GM21737 (cell line): ENCODE results near the gene SMAD3.

Source experiments
- ATAC-seq: cut with Tn5 transposase; IDR thresholded peaks from one replicate; pipeline ENCODE4 v1.9.1; 2021; ENCODE audit warnings: mild to moderate bottlenecking, moderate library complexity; ENCODE audit not compliant: unreplicated experiment

The SMAD3 gene

DNA sequence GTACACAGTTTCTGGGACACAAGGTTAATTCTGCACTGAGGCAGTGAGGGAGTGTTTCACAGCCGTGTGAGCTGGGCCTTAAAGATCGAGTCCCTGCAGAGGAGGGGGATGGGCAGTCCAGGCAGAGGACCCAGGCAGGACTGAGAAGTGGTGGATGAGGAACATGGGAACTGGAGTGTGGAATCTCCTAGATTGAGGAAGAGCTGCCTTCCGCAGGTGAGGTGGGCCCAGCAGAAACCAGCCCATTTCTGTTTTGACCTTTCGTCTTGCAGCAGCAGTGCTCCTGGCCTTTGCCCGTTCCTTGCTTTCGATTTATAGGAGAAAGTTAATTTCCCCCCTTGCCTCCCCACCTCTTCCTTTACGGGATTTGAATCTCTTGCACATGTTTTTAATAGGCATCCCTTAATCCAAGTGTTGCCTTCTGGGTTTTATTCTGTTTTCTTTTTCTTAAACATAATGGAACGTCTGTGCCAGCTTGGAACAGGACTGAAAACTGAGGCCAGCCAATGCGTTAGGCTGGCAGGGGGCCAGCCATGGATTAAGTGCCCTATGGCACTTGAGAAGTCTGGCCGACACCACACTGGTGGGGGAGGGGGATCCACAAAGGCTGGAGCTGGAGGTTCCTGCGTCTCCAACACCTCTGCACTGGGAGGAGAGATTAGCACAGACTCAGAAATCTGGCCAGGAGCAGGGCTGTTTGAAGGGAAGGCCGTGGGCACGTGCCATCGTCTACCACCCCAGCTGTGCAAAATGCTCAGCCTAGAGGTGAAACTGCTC lies 111.0 kb downstream of the SMAD3 start:
- ATAC-seq, result no peak

GRCh38 chr15:67177752-67178151 lies 112.3 kb downstream of the SMAD3 start:
- no peak for ATAC-seq

- no peak for ATAC-seq
These were observed 113.3 kb downstream of the SMAD3 start for GRCh38 chr15:67178569-67179210.

DNA sequence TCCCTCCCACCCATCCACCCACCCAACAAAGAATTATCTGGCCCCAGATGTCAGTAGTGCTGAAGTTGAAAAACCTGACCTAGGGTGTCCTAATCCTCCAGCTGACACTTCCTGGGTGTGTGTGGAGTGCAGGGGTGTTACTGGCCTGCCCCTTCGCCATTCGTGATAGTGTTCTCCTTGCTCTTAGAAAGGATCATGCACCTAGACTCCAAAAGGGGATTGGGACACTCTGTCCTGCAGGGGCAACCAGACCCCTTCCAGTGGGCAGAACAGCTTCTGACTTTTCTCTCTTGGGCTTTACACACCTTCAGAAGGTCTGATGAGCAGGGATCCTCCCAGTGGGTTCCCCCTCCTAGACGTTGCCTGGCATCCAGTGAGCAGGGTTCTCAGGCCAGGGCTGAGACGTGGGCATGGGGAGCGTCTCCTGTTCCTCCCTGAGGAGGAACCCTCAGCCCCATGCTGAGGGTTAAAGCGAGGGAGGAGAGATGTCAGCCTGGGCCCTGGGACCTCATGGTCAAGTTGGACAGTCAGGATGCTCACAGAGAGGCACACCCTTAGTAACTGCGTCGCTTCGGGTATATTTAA lies 114.1 kb downstream of the SMAD3 start:
- no peak for ATAC-seq

DNA sequence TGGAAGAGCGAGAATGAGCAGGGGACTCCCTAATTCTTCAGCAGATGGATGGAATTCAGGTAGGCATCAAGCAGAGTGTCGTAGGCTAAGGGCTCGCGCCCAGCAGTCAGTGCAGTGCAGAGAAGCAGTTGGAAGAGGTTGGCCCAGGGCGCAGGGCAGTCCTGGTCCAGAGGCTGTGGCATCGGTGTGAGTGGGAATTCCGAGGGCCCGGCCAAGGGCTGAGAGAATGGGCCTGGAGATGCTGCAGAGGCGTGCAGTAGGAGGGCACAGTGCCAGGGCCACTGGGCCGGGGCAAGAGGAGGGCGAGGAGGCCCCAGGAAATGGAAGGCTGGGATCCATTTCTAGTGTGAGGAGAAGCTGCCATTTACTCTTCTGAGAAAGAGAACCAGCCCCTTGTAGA lies 114.6 kb downstream of the SMAD3 start:
- no peak for ATAC-seq

- no peak for ATAC-seq
These were observed 115.3 kb downstream of the SMAD3 start for GRCh38 chr15:67180514-67181191.

GRCh38 chr15:67181221-67181639 lies 115.8 kb downstream of the SMAD3 start:
- ATAC-seq, result no peak

- no peak for ATAC-seq
These were observed 118.2 kb downstream of the SMAD3 start for GRCh38 chr15:67183443-67184169.

GRCh38 chr15:67184208-67184925 lies 119.0 kb downstream of the SMAD3 start:
- ATAC-seq, result no peak

DNA sequence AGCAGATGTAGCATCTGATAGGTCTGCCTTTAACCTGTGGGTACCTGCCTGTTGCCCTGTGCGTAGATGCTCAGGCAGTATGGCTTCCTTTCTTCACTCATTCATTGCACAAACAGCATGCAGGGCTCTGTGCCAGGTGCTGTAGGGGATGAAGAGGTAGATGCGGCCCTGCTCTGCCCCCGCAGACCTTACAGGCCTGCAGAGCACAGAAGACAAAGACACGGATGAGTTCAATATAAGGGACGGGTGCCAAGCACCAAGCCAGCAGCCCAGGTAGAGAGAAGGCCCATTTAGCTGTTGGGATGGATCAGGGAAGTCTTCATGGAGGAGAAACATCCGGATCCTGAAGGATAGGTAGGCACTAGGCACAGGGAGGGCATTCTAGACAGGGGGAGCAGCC lies 119.6 kb downstream of the SMAD3 start:
- ATAC-seq, result no peak

DNA sequence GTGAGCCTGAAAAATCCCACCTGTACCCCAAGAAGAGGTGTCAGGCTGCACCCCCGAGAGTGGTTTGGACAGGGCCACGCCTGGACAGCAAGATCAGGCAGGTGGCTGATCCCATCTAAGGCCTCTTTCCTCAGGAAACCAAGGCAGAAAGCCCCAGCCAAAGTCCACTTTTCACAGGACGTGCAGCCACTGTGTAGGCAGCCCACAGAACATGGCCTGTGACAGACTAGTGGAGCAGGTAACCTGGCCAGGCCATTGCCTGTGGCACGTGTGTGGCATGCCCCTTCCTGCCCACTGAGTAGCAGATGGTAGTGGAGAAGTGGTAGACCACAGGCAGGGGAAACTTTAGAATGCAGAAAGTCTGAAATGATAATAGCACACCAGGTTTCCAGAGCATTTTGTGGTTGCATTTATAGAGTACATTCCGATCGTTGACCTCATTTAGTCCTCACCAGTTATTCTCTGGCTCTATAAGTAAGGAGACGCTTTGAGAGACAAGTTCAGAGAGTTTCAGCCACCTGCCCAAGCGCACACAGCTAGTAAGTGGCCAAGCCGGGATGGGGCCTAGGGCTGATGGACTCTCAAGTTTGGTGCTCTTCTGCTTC lies 120.3 kb downstream of the SMAD3 start:
- ATAC-seq, result no peak

DNA sequence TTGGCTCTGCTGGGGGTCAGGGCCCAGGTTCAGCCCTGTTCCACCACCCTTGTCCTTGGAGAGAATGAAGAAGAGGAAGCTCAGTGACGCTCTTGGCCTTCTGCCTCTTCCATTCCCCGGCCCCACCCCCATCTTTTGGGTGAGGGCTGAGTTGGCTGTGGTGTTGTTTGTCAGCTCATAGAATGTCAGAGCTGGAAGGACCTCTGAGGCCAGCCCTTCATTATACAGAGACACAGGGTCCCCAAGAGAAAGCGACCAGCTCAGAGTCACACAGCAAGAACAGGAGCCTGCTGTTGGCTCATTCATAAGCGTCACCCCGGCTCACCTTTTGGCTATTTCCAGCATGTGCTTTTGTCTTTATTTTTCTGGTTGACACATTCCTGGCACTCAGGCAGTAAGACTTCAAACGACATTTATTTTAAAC lies 120.8 kb downstream of the SMAD3 start:
- no peak for ATAC-seq

- no peak for ATAC-seq
These were observed 121.3 kb downstream of the SMAD3 start for GRCh38 chr15:67186688-67187087.

GRCh38 chr15:67187351-67187854 lies 122.0 kb downstream of the SMAD3 start:
- no peak for ATAC-seq

DNA sequence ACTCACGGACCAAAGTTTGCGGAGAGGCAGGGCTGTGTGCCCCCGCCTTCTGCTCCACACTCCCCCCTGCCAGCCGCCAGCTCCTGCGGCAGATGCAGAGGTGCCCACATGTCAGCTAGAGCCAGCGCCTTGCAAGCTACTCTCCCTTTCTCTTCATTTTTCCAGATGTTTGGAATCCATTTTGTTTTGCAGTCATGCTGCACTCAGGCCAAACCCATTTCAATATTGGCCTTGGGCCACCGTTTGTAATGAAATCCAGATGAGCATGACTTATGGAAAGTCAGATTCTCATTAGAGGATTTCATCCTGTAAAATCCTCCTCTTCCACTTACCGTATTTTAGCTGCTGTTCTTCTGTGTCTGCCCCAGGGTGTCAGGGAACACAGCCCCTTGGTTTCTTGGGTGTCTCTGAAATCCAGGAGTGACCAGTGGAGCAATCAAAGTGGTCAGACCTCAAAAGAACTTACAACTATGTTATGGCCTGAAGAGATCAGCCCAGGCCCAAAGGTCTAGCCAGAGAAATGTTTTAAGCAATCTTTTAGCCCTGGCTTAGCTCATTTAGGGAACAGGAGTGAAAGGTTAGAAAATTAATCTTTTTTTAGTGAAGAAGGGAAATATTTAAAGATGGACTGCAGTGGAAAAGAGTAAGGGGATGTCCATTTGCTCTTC lies 123.3 kb downstream of the SMAD3 start:
- ATAC-seq, result no peak

GRCh38 chr15:67189326-67190051 lies 124.1 kb downstream of the SMAD3 start:
- ATAC-seq, result no peak

DNA sequence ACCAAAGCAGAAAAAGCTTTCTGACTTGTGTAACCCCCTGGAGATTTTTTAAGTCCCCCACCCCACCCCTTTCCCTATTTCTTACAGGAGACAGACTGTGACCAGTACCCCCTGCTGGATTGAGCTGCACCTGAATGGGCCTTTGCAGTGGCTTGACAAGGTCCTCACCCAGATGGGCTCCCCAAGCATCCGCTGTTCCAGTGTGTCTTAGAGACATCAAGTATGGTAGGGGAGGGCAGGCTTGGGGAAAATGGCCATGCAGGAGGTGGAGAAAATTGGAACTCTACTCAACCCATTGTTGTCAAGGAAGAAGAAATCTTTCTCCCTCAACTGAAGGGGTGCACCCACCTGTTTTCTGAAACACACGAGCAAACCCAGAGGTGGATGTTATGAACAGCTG lies 124.9 kb downstream of the SMAD3 start:
- ATAC-seq, result no peak

DNA sequence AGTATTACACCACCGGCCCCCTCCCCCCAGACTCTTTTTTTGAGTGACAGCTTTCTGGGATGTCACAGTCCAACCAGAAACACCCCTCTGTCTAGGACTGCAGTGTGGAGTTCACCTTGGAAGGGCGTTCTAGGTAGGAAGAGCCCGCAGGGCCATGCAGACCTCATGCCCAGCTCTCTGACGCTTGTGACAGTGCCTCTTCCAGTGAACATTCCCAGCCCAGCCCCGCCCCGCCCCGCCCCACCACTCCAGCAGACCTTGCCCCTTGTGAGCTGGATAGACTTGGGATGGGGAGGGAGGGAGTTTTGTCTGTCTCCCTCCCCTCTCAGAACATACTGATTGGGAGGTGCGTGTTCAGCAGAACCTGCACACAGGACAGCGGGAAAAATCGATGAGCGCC lies 125.4 kb downstream of the SMAD3 start:
- no peak for ATAC-seq
